ENCODE data around the gene CCDC78.

Gene CCDC78

DNA sequence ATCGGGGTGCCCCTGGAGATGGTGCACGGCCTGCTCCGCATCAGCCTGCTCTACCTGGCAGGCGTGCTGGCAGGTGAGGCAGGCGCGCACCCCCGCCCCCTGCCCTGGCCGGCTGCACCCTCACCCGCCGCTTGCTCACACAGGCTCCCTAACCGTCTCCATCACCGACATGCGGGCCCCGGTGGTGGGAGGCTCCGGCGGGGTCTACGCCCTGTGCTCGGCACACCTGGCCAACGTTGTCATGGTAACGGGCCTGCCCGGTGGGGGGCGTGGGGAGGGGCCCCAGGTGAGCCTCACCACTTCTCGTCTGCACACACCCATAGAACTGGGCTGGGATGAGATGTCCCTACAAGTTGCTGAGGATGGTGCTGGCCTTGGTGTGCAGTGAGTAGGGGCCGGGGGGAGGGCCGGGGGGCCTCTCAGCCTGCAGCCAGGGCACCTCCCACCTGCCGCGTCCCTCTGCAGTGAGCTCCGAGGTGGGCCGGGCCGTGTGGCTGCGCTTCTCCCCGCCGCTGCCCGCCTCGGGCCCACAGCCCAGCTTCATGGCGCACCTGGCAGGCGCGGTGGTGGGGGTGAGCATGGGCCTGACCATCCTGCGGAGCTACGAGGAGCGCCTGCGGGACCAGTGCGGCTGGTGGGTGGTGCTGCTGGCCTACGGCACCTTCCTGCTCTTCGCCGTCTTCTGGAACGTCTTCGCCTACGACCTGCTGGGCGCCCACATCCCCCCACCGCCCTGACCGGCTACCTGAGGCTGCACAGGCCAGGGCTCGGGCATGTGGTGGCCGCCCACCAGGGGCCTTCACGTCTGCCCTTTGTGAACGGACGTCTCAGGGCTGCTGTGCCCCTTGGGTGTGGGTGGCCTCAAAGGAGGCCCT, 48.7 kb downstream of the CCDC78 start:
- no peak for DNase-seq

DNA sequence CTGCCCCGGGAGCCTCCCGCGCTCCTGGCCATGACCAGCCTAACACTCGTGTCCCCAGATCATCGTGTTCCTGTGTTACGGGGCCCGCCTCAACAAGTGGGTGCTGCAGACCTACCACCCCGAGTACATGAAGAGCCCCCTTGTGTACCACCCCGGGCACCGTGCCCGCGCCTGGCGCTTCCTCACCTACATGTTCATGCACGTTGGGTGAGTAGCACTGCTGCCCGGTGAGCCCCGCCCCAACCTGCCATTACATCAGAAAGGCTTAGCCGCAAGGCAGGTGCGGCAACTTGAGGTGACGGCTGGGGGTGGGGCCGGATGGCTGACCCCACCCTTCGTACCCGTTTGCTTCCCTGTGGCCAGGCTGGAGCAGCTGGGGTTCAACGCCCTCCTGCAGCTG, 49.3 kb downstream of the CCDC78 start:
- peak; percentile 59 for DNase-seq

- no peak for DNase-seq
These were observed 49.7 kb downstream of the CCDC78 start for GRCh38 chr16:676565-676902.

GRCh38 chr16:675884-676564, 50.2 kb downstream of the CCDC78 start:
- DNase-seq, result no peak

DNA sequence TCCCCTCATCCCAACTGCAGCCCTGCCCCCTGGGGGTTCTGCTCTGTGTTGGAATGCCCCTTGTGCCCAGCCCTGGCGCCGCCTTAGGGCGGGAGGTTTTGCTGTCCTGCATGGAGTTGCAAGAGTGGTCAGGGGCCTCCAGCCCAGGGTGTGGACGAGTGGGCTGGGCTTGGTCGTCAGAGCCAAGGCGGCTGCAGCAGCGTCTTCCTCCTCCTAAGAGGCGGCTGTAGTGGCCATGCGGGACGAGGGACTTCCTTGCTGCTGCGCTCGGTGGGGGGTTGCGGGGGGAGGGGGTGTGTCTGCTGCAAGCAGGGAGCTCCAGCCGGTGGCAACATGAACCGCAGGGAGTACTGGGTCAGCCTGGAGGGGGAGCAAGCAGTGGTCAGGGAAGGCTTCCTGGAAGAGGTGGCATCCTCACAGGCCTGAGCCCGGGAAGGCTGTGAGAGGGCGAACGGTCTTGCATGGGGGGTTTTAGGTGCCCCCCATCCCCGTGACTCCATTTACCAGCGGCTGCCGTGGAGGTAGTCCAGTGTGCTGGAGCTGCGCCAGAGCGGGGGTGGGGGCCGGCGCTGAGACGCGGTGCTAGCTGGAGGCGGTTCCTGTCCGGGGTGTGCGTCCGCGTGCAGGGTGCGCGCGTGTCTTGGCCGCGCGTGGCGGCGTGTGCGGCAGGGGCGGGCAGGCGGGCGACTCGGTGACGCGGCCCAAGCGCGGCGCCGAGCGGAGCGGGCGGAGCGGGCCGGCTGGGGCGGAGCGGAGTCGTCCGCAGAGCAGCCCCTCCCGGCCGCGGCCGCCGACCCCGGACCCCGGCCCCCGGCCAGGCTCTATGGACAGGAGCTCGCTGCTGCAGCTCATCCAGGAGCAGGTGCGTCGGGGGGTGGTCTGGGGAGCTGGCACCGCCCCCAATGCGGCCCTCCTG, 51.0 kb downstream of the CCDC78 start, which contains the start of gene RHBDL1:
TSS of gene RHBDL1 (plus strand) at position 704 of the 916 bp plus-strand sequence. CDS start at position 824, 120 bp downstream.
- DNase-seq, result no peak

DNA sequence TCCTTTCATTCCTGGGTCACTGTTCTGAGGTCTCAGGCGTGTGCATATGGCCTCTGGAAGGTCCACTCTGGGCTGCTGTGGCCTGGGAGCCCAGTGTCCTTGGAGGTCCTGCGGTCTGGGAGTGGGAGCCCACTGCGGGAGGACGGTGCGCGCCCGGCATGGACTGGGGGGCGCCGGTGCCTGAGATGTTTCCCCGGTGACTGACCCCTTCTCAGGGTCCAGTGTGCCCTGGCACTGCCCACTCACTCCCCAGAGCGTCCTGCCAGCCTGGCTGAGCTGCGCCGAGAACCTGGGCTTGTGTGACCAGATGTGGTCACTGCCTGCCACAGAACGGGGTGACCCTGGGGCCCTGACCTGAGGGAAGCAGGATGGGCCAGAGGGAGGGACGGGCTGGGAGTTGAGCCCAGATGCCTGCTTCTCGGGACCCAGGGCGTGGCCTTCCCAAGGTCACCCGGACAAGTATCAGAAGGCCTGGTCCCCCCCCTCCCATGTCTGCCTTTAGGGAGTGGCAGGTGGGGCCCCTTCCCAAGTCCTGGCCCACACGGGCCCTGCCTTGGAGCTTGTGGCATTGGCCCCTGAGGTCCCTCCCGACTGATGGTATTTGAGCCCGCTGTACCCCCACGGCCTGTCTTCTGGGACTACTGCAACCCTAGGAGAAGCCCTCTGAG, 51.9 kb downstream of the CCDC78 start:
- DNase-seq, result no peak

GRCh38 chr16:673399-673991, 52.7 kb downstream of the CCDC78 start:
- DNase-seq, result no peak

DNA sequence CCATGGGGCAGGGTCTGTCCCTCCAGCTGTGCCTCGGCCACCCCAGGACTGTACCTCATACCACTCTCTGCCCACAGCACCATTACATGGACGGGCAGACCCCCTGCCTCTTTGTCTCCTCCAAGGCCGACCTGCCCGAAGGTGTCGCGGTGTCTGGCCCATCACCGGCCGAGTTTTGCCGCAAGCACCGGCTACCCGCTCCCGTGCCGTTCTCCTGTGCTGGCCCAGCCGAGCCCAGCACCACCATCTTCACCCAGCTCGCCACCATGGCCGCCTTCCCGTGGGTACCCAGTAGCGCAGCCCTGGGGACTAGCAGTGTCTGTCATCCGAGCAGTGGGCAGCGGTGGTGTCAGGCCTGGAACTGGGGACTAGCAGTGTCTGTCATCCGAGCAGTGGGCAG, 53.4 kb downstream of the CCDC78 start:
- DNase-seq, result no peak

Measured in activated CD4-positive, alpha-beta T cell treated with anti-CD3 and anti-CD28 coated beads, Interleukin-2, amount 50 U/mL, for 1 hour (primary cell).